HepG2 (cell line): ENCODE data around the gene TTLL10. TPM values are rescaled to one million over a fixed set of nuclear protein-coding genes. Genes with fewer than 3 reads are reported as not detected.
A peak's percentile ranks its signal among the peaks of the same experiment; 100 is the strongest.

ENCODE experiments used
- ATAC-seq: fragments of 200-7000 bp; cut with Tn5 transposase; 3 replicates; pipeline ENCODE4 v1.9.1; 2020; ENCODE audit warnings: mild to moderate bottlenecking, moderate library complexity
- BruUV-seq: library from RNA; stranded (reverse); fragments of 400-500 nt; replicated peaks from 2 replicates; lab custom pipeline; 2021; lab: Mats Ljungman, UMichigan
- CTCF ChIA-PET: fragments of 300-600 bp; formaldehyde crosslinking; extraction: SDS; loops from one replicate; lab custom pipeline; 2021; ENCODE audit warnings: low total read pairs, inconsistent platforms, low intra/inter-chr PET ratio; lab: Yijun Ruan, JAX
- POLR2A ChIA-PET: fragments of 350-600 bp; sonication (Branson Sonifier 250); formaldehyde crosslinking; loops from one replicate; lab custom pipeline; 2020; ENCODE audit warnings: antibody characterized with exemption, inconsistent platforms; lab: Yijun Ruan, JAX
- DNase-seq: peaks from one replicate; pipeline ENCODE4 v3.0.0-alpha.2; 2015; ENCODE audit warnings: low spot score
- FAIRE-seq: peaks from 3 replicates; lab custom pipeline; 2011; peaks lifted over from hg19 to GRCh38; lab: Jason Lieb, UNC
- H2AFZ ChIP-seq: one replicate; pipeline ENCODE4 v1.6.1; 2011; ENCODE audit warnings: low read length, inconsistent platforms
- H3K27ac ChIP-seq: fragments of 300-600 bp; 3 replicates; pipeline ENCODE4 v1.8.0; 2011; ENCODE audit warnings: mixed run types, mild to moderate bottlenecking, mixed read lengths, low read length, inconsistent platforms; ENCODE audit not compliant: insufficient read depth; ENCODE audit errors: extremely low read length
- H3K27me3 ChIP-seq, 2 experiments: fragments of 200-600 bp in 1 of 2; 2 replicates in 1 of 2; 3 replicates in 1 of 2; pipeline versions ENCODE4 v1.6.0 to v1.8.0; 2011; ENCODE audit warnings: low read length in 2 of 2, mild to moderate bottlenecking in 2 of 2, moderate library complexity in 2 of 2, inconsistent platforms in 1 of 2; ENCODE audit not compliant: insufficient read depth in 2 of 2, control insufficient read depth in 1 of 2
- H3K36me3 ChIP-seq, 2 experiments: fragments of 200-600 bp in 1 of 2; replicated peaks in 1 of 2; 2 replicates in 1 of 2; 3 replicates in 1 of 2; pipeline versions ENCODE4 v1.5.1 to v1.8.0; 2011; ENCODE audit warnings: low read length in 2 of 2, inconsistent platforms in 1 of 2; ENCODE audit not compliant: insufficient read depth in 2 of 2, control insufficient read depth in 1 of 2
- H3K4me1 ChIP-seq: 2 replicates; pipeline ENCODE4 v1.5.1; 2012; ENCODE audit warnings: low read length, inconsistent platforms; ENCODE audit not compliant: insufficient read depth
- H3K4me2 ChIP-seq: 2 replicates; pipeline ENCODE4 v1.6.0; 2011; ENCODE audit warnings: low read depth, low read length, inconsistent platforms
- H3K4me3 ChIP-seq, 3 experiments: fragments of 200-600 bp in 1 of 3; sonication (generic), shearing (Covaris generic) in 1 of 3; replicated peaks in 1 of 3; 2 replicates each; pipeline ENCODE4 v1.5.1; 2011 to 2016; ENCODE audit warnings: low read length in 3 of 3, inconsistent platforms in 2 of 3, low read depth in 2 of 3, mild to moderate bottlenecking in 2 of 3, control low read depth in 1 of 3, mixed read lengths in 1 of 3; ENCODE audit not compliant: insufficient read depth in 1 of 3
- H3K79me2 ChIP-seq: one replicate; pipeline ENCODE4 v1.6.1; 2011; ENCODE audit warnings: low read length, inconsistent platforms; ENCODE audit not compliant: insufficient read depth
- H3K9ac ChIP-seq: 2 replicates; pipeline ENCODE4 v1.6.0; 2011; ENCODE audit warnings: mild to moderate bottlenecking, low read depth, low read length, inconsistent platforms; ENCODE audit not compliant: insufficient read depth
- H3K9me3 ChIP-seq: 2 replicates; pipeline ENCODE4 v1.5.1; 2012; ENCODE audit warnings: mild to moderate bottlenecking, low read length
- H4K20me1 ChIP-seq: 2 replicates; pipeline ENCODE4 v1.6.0; 2011; ENCODE audit warnings: inconsistent platforms, mild to moderate bottlenecking, low read length, moderate library complexity; ENCODE audit not compliant: insufficient read depth
- BRD4 ChIP-seq: sonication (generic); formaldehyde crosslinking; IDR thresholded peaks from 2 replicates; pipeline ENCODE4 v1.4.0; 2020; ENCODE audit warnings: missing genetic modification reagents
- HNRNPL ChIP-seq: fragments of 200-400 bp; formaldehyde crosslinking; IDR thresholded peaks from 2 replicates; pipeline ENCODE4 v1.6.1; 2017; ENCODE audit warnings: mild to moderate bottlenecking, low read depth, low read length
- HOXA3 ChIP-seq: sonication (generic); formaldehyde crosslinking; IDR thresholded peaks from 2 replicates; pipeline ENCODE4 v1.5.0; 2020; ENCODE audit warnings: missing genetic modification reagents
- KDM6A ChIP-seq: IDR thresholded peaks from 2 replicates; pipeline ENCODE4 v1.6.1; 2016; ENCODE audit warnings: low read depth
- MYC ChIP-seq: sonication (generic); formaldehyde crosslinking; IDR thresholded peaks from 2 replicates; pipeline ENCODE4 v1.9.0; 2021; ENCODE audit warnings: missing genetic modification reagents, borderline replicate concordance
- NAIF1 ChIP-seq: sonication (generic); formaldehyde crosslinking; IDR thresholded peaks from 2 replicates; pipeline ENCODE4 v1.5.0; 2020; ENCODE audit warnings: mild to moderate bottlenecking, missing genetic modification reagents, borderline replicate concordance
- NFE2 ChIP-seq: sonication (generic); formaldehyde crosslinking; IDR thresholded peaks from 2 replicates; pipeline ENCODE4 v1.4.0; 2020; ENCODE audit warnings: missing genetic modification reagents
- RFX3 ChIP-seq: IDR thresholded peaks from 2 replicates; pipeline ENCODE4 v1.6.1; 2016; ENCODE audit warnings: missing biosample characterization, missing genetic modification reagents
- SAFB2 ChIP-seq: sonication (generic); formaldehyde crosslinking; IDR thresholded peaks from 2 replicates; pipeline ENCODE4 v1.5.1; 2020; ENCODE audit warnings: missing genetic modification reagents, low read depth, mild to moderate bottlenecking, borderline replicate concordance
- TP53 ChIP-seq: sonication (generic); formaldehyde crosslinking; conservative IDR thresholded peaks from 2 replicates; pipeline ENCODE4 v1.4.0; 2020; ENCODE audit warnings: missing genetic modification reagents
- ZNF337 ChIP-seq: sonication (generic); formaldehyde crosslinking; IDR thresholded peaks from 2 replicates; pipeline ENCODE4 v1.5.1; 2020; ENCODE audit warnings: missing genetic modification reagents, low read depth, mild to moderate bottlenecking, borderline replicate concordance
- ZNF33A ChIP-seq: sonication (generic); formaldehyde crosslinking; IDR thresholded peaks from 2 replicates; pipeline ENCODE4 v1.5.1; 2020; ENCODE audit warnings: missing genetic modification reagents, mild to moderate bottlenecking, moderate library complexity, borderline replicate concordance
- ZNF496 ChIP-seq: sonication (generic); formaldehyde crosslinking; IDR thresholded peaks from 2 replicates; pipeline ENCODE4 v1.8.1; 2023; ENCODE audit warnings: mild to moderate bottlenecking, moderate library complexity, missing genetic modification reagents; ENCODE audit not compliant: insufficient replicate concordance
- ZNF567 ChIP-seq: sonication (generic); formaldehyde crosslinking; IDR thresholded peaks from 2 replicates; pipeline ENCODE4 v1.8.1; 2023; ENCODE audit warnings: mild to moderate bottlenecking, missing genetic modification reagents, borderline replicate concordance
- ZNF816 ChIP-seq: sonication (generic); formaldehyde crosslinking; IDR thresholded peaks from 2 replicates; pipeline ENCODE4 v1.8.0; 2022; ENCODE audit warnings: missing genetic modification reagents, mild to moderate bottlenecking, borderline replicate concordance
- ZNF841 ChIP-seq: sonication (generic); formaldehyde crosslinking; IDR thresholded peaks from 2 replicates; pipeline ENCODE4 v1.8.1; 2023; ENCODE audit warnings: missing genetic modification reagents, borderline replicate concordance
- ZSCAN12 ChIP-seq: sonication (generic); formaldehyde crosslinking; IDR thresholded peaks from 2 replicates; pipeline ENCODE4 v1.9.0; 2021; ENCODE audit warnings: mild to moderate bottlenecking, missing genetic modification reagents
- whole genome bisulfite sequencing: methylation state at CpG from one replicate; pipeline ENCODE4 v1.1.6; 2017; ENCODE audit warnings: low lambda C conversion rate; 5-methylcytosine and 5-hydroxymethylcytosine counted together
- in situ Hi-C: cut with HindIII; loops from 2 replicates; pipeline ENCODE4 v1.10.0; 2017; ENCODE audit warnings: low pct_unique_long_range_greater_than_20kb; ENCODE audit not compliant: extremely low pct_ligation_motif_present
- intact Hi-C: fragments of 100-400 bp; cut with micrococcal nuclease; formaldehyde crosslinking; loops from one replicate; pipeline ENCODE4 v1.10.0; 2022; ENCODE audit not compliant: unreplicated experiment
- polyA plus RNA-seq, 8 experiments: library from polyadenylated mRNA; depleted of rRNA in 3 of 8; stranded (reverse) in 7 of 8; unstranded in 1 of 8; fragments of >200 nt; fragmentation: Illumina TruSeq in 4 of 8; extraction: Trizol in 4 of 8; gene quantifications; 2 replicates each; pipeline versions ENCODE4 v1.2.1 to v1.2.3, GENCODE V29; 2011 to 2016; ENCODE audit warnings: low read depth in 4 of 8, missing spikeins in 1 of 8, mixed read lengths in 1 of 8; ENCODE audit not compliant: insufficient read depth in 1 of 8
- total RNA-seq, 5 experiments: library from RNA; depleted of rRNA; stranded (reverse); fragments of >200 nt; fragmentation: Illumina TruSeq; extraction: Trizol; gene quantifications; 2 replicates each; pipeline ENCODE4 v1.2.3, GENCODE V29; 2016; ENCODE audit warnings: low read depth in 1 of 5
- TF ChIP-seq, protein P1 (sequence below): IDR thresholded peaks from 2 replicates; pipeline ENCODE4 v1.6.1; 2016; ENCODE audit warnings: missing biosample characterization, missing genetic modification reagents, low read depth
- TF ChIP-seq, protein P2 (sequence below): sonication (generic); formaldehyde crosslinking; conservative IDR thresholded peaks from 2 replicates; pipeline ENCODE4 v1.4.0; 2020; ENCODE audit warnings: missing genetic modification reagents
- TF ChIP-seq, protein P3 (sequence below): fragments of 450-650 bp; IDR thresholded peaks from 2 replicates; pipeline ENCODE4 v1.6.1; 2017
- TF ChIP-seq, protein P4 (sequence below): IDR thresholded peaks from 2 replicates; pipeline ENCODE4 v1.6.1; 2016; ENCODE audit warnings: low read depth, borderline replicate concordance

Gene TTLL10
- total and polyA plus RNA-seq, 2 of the 13 experiments (the other 11 are each of a cell fraction or from before 2014, with no cell fraction given), result not detected

DNA sequence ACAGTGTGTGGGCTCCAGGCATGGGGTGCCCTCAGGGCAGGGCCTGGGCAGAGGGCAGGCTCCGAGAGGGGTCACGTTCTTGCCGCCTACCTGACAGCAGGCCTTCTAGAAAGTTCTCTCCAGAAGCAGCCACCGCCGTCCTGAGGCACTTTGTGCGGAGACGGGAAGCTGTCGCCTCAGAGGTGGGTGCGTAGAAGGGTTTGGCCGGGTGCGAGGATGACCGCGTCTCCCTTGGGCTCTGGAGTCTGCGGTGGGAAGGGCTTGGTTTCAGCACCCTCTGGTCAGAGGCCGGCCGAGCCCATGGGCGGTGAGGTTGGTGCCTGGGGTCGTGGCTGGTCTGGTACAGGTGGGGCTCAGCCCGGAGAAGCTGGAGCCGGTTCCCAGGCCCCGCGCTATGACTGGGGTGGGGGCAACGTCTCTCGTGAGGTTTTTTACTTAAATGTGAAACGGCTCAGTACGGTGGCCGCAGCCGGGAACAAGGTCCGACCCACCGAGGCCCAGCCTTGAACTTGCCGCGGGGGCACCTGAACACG is 10.1 kb upstream of the TTLL10 start:
- Histone ChIP-seq H3K9ac (no peak overlapping the region), H3K4me1 (peaks cover 58% of the 10 kb centered on the region), H3K4me3 (no peak overlapping the region), H3K4me2 (no peak overlapping the region), H3K9me3 (no peaks in the 10 kb centered on the region), H2AFZ (no peak overlapping the region), H3K79me2 (no peaks in the 10 kb centered on the region), H4K20me1 (no peaks in the 10 kb centered on the region), H3K27me3 (no peaks in the 10 kb centered on the region), H3K27ac (no peak overlapping the region), H3K36me3 (no peaks in the 10 kb centered on the region)
- CTCF ChIA-PET, result no interaction called here
- no peak for DNase-seq
- POLR2A ChIA-PET, result interaction anchor here (2.3 to 2.7 kb wide), 2 partner anchors 34 to 74 kb away, joined by 13 to 30 read pairs; no protein-coding TSS in a partner anchor
- BruUV-seq, result no TSS peak
- FAIRE-seq, result no peak
- no peak for ATAC-seq
- 81% methylated on average over 19 of the region's 33 CpGs for WGBS
- in situ Hi-C loops (no loop called here), intact Hi-C loops (no loop called here)
- TF ChIP-seq HOXA3 (CRISPR knock-in tag) (peak; percentile 35; the same call in 1 of the 2 replicates), ZNF496 (CRISPR knock-in tag) (no peak), HNRNPL (peak; percentile 8), NFE2 (CRISPR knock-in tag) (no peak), KDM6A (no peak), ZNF816 (no peak), TP53 (no peak), NAIF1 (CRISPR knock-in tag) (no peak), ZNF567 (CRISPR knock-in tag) (no peak), RFX3 (CRISPR knock-in tag) (no peak), SAFB2 (CRISPR knock-in tag) (no peak), ZNF841 (no peak), ZSCAN12 (no peak), ZNF337 (CRISPR knock-in tag) (no peak), ZNF33A (CRISPR knock-in tag) (no peak), BRD4 (CRISPR knock-in tag) (no peak), MYC (CRISPR knock-in tag) (no peak)
- TF ChIP-seq, protein P1, sequence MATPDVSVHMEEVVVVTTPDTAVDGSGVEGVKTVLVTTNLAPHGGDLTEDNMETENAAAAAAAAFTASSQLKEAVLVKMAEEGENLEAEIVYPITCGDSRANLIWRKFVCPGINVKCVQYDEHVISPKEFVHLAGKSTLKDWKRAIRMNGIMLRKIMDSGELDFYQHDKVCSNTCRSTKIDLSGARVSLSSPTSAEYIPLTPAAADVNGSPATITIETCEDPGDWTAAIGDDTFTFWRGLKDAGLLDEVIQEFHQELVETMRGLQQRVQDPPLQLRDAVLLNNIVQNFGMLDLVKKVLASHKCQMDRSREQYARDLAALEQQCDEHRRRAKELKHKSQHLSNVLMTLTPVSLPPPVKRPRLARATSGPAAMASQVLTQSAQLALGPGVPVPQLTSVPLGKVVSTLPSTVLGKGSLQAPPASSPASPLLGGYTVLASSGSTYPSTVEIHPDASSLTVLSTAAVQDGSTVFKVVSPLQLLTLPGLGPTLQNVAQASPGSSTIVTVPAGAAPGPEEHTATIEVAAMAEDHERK (CRISPR knock-in tag), result no peak
- TF ChIP-seq, protein P2, sequence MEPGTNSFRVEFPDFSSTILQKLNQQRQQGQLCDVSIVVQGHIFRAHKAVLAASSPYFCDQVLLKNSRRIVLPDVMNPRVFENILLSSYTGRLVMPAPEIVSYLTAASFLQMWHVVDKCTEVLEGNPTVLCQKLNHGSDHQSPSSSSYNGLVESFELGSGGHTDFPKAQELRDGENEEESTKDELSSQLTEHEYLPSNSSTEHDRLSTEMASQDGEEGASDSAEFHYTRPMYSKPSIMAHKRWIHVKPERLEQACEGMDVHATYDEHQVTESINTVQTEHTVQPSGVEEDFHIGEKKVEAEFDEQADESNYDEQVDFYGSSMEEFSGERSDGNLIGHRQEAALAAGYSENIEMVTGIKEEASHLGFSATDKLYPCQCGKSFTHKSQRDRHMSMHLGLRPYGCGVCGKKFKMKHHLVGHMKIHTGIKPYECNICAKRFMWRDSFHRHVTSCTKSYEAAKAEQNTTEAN (CRISPR knock-in tag), result no peak
- TF ChIP-seq, protein P3, sequence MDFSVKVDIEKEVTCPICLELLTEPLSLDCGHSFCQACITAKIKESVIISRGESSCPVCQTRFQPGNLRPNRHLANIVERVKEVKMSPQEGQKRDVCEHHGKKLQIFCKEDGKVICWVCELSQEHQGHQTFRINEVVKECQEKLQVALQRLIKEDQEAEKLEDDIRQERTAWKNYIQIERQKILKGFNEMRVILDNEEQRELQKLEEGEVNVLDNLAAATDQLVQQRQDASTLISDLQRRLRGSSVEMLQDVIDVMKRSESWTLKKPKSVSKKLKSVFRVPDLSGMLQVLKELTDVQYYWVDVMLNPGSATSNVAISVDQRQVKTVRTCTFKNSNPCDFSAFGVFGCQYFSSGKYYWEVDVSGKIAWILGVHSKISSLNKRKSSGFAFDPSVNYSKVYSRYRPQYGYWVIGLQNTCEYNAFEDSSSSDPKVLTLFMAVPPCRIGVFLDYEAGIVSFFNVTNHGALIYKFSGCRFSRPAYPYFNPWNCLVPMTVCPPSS, result no peak
- TF ChIP-seq, protein P4, sequence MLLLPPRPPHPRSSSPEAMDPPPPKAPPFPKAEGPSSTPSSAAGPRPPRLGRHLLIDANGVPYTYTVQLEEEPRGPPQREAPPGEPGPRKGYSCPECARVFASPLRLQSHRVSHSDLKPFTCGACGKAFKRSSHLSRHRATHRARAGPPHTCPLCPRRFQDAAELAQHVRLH, result no peak
